Chondrocyte (in vitro differentiated cells): Measurements from ENCODE around the gene PLXNA4. TPM values are rescaled to one million over a fixed set of nuclear protein-coding genes. Genes with fewer than 3 reads are reported as not detected.

Experiments used
- DNase-seq: peaks from one replicate; pipeline ENCODE4 v3.0.0; 2021; ENCODE audit warnings: mixed read lengths, low spot score
- H3K27ac Mint-ChIP-seq: one replicate; pipeline ENCODE4 v1.8.0; 2021; ENCODE audit warnings: mild to moderate bottlenecking, moderate library complexity, mixed read lengths; ENCODE audit not compliant: unreplicated experiment
- H3K27me3 Mint-ChIP-seq: 2 replicates; pipeline ENCODE4 v1.8.0; 2021; ENCODE audit warnings: low read depth, mixed read lengths
- H3K36me3 Mint-ChIP-seq: 2 replicates; pipeline ENCODE4 v1.8.0; 2021; ENCODE audit warnings: low read depth, mixed read lengths
- H3K4me1 Mint-ChIP-seq: 2 replicates; pipeline ENCODE4 v1.8.0; 2021; ENCODE audit warnings: low read depth, mild to moderate bottlenecking, mixed read lengths
- H3K4me3 Mint-ChIP-seq: one replicate; pipeline ENCODE4 v1.8.0; 2021; ENCODE audit warnings: mild to moderate bottlenecking, moderate library complexity, mixed read lengths; ENCODE audit not compliant: unreplicated experiment
- H3K9me3 Mint-ChIP-seq: 2 replicates; pipeline ENCODE4 v1.8.0; 2021; ENCODE audit warnings: low read depth, mixed read lengths
- total RNA-seq: library from RNA; stranded (reverse); gene quantifications from 3 replicates; pipeline ENCODE4 v1.2.1, GENCODE V29; 2021
- TF ChIP-seq, protein P1 (sequence below): fragments of 200-600 bp; sonication (generic); IDR thresholded peaks from 2 replicates; pipeline ENCODE4 v1.5.0; 2021; ENCODE audit warnings: antibody characterized with exemption, mild to moderate bottlenecking, moderate library complexity

PLXNA4 gene
- total RNA-seq, 1 donor from 2014 or later, result 11.3 TPM

DNA sequence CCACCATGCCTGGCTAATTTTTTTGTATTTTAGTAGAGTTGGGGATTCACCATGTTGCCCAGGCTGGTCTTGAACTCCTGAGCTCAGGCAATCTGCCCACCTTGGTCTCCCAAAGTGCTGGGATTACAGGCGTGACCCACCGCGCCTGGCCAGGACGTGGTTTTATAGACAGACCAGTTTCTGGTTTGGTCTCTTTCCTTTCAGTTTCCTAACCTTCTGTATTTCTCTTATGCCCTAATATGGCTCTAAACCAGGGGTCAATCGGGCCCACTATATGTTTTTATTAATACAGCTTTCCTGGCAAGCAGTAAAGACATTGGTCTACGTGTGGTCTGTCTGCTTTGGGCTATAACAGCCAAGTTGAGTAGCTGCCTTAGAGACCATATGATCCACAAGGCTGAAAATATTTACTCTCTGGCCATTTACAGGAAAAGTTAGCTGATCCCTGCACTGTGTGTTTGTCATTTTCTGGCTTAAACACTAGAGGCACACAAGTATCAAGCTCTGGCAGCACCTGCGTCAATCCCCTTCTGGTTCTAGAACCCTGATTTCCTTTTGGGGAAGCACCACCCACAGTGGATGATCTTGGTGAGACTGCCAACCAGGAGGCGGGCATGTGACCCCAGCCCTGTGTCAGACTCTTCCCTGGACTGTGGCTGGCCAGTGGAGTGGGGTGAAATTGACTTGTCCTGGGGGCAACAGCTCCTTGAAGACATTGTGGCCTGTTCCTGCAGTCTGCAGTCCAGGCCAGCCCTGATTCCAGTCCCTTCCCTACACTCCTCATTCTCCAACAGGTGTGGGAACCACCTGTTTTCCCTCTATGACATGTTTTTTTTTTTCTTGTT is 497.2 kb downstream of the PLXNA4 start:
- Mint-ChIP-seq H3K9me3 (peaks cover 3% of the 10 kb centered on the region), H3K27me3 (peaks cover 4% of the 10 kb centered on the region), H3K36me3 (no peaks in the 10 kb centered on the region), H3K27ac (no peak overlapping the region), H3K4me1 (peaks cover 17% of the 10 kb centered on the region), H3K4me3 (no peak overlapping the region)
- TF ChIP-seq, protein P1, sequence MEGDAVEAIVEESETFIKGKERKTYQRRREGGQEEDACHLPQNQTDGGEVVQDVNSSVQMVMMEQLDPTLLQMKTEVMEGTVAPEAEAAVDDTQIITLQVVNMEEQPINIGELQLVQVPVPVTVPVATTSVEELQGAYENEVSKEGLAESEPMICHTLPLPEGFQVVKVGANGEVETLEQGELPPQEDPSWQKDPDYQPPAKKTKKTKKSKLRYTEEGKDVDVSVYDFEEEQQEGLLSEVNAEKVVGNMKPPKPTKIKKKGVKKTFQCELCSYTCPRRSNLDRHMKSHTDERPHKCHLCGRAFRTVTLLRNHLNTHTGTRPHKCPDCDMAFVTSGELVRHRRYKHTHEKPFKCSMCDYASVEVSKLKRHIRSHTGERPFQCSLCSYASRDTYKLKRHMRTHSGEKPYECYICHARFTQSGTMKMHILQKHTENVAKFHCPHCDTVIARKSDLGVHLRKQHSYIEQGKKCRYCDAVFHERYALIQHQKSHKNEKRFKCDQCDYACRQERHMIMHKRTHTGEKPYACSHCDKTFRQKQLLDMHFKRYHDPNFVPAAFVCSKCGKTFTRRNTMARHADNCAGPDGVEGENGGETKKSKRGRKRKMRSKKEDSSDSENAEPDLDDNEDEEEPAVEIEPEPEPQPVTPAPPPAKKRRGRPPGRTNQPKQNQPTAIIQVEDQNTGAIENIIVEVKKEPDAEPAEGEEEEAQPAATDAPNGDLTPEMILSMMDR, result peak; percentile 25
- DNase-seq, result no peak

DNA sequence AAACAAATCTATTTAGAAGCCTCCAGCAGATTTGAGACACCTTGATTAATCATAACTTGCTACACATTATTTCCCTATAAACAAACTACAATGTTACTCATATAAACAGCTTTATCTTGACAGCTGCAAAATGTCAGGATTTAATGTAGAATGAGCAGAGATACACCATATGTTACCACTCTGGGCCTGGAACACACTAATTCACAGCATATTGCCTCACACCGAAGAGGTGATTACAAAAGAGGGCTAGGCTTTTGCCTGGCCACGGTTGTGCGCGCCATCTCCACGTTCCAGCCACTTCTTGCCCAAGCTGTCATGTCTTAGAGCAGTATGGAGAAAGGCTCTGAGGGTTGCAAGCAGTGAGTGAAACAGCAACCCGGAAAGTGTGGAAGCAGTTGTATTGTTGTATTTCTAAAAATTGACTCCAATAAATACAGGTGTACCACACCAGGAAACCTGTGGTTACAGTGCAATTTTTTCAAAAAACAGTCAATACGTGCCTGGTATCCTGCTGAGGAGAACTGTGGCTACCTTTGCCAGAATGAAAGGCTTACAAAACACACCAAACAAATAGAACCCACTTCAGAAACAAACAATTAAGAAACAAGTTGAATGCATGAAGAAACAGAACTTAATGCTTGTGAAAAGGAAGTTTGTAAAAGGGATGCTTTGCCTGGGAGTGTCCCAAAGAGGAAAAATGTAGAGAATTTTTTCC is 498.1 kb downstream of the PLXNA4 start:
- H3K4me1 Mint-ChIP-seq, result peaks cover 17% of the 10 kb centered on the region
- H3K4me3 Mint-ChIP-seq, result no peak overlapping the region
- no peaks in the 10 kb centered on the region for H3K36me3 Mint-ChIP-seq
- TF ChIP-seq, protein P1, result no peak
- no peaks in the 10 kb centered on the region for H3K27me3 Mint-ChIP-seq
- H3K27ac Mint-ChIP-seq, result no peak overlapping the region
- peaks cover 3% of the 10 kb centered on the region for H3K9me3 Mint-ChIP-seq
- no peak for DNase-seq

DNA sequence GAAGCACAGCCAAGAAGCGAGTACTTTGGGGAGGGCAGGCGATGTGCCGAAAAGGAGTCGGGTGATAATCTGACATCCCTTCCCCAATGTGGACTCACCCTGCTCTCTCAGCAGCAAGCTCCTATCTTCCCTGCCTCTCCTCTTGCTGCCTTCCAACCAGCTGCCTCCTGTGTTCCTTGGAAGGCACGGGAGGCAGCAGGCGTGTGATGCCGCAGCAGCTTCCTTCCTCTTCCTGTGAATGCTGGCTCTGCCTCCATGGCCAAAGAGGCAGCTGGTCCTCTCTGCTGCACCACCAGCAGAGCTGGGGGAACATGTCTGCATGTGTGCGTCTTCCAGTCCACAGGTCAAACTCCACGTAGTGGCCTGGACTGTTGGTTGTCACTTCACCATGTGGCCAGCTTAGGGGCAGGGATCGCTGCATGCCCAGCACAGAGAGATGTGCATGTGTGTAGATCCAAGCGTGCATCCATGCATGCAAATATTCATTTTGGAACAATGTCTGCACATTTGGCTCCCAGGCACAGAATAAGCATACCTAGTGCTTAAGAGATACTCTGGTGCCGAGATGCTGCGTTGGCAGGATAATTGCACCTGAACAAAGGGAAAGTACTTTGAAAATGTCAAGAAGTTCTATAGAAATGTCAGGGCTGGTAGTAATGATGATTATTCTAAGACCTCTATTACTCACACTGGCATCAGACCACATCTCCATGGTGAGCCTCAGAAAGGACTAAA is 499.8 kb downstream of the PLXNA4 start:
- Mint-ChIP-seq H3K4me1 (peaks cover 17% of the 10 kb centered on the region), H3K4me3 (no peak overlapping the region), H3K27ac (no peak overlapping the region), H3K9me3 (peaks cover 3% of the 10 kb centered on the region), H3K36me3 (no peaks in the 10 kb centered on the region), H3K27me3 (no peaks in the 10 kb centered on the region)
- TF ChIP-seq, protein P1, result no peak
- no peak for DNase-seq

DNA sequence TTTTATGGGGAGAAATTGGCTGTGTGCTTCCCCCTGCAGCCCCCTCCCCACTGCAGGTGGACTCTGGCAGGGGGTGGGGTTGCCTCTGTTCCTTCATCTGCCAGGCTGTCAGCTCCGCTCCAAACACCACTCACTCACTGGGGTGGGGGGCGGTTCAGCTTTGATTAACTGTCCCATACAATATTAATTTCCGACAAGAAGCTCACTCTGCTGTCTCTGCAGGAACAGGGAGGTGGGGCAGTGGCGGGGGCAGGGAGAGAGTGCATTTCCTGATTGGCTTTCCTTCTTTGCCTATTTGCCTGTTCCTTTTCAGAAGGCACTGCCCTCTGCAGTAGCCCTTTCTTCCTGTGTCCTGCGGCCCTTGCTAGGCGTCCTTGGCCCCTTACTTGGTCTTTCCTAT is 500.8 kb downstream of the PLXNA4 start:
- Mint-ChIP-seq H3K4me3 (no peak overlapping the region), H3K9me3 (peaks cover 3% of the 10 kb centered on the region), H3K4me1 (peaks cover 12% of the 10 kb centered on the region), H3K36me3 (no peaks in the 10 kb centered on the region), H3K27ac (no peak overlapping the region), H3K27me3 (no peaks in the 10 kb centered on the region)
- DNase-seq, result no peak
- TF ChIP-seq, protein P1, result no peak
